ENCODE measurements around the gene FTCDNL1.

FTCDNL1 gene

DNA sequence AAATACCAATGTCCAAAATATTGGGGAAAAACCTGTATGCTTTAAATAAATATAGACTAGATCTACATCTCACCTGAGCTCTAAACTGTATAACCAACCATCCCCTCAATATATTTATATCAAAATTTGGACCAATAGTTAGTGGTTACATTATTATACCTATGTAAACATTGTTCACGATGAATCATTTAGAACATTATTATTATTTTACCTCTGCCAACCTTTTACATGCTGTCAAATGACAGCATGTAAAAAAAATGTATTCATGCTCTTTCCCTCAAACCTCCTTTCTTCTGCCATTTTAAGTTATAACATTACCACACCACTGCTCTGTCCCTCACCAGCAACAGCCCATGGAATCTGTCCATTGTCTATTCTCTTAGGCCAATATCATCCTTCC lies 9.6 kb downstream of the FTCDNL1 start:
- no peak for DNase-seq

GRCh38 chr2:199838399-199838798 lies 12.6 kb downstream of the FTCDNL1 start:
- DNase-seq: no peak

DNA sequence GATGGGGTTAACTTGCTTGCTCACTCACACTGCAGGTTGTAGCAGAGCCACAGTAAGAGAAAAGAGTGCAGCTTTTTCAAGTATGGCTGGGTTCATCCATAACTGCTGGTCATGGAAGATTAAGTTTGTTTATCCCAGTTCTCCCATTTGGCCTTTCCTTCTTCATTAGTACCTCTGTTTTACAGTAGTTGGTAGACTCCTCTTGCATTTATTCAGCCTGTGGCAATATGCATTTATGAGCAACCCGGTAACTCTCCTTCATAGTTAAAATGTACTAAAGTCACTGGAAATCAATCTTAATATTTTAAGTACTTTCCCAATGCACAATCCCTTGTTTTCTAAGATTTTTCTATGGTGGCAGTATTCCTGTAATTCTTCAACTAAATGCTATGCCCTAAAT lies 14.0 kb downstream of the FTCDNL1 start:
- DNase-seq: no peak

GRCh38 chr2:199833525-199833924 lies 17.5 kb downstream of the FTCDNL1 start:
- no peak for DNase-seq

DNA sequence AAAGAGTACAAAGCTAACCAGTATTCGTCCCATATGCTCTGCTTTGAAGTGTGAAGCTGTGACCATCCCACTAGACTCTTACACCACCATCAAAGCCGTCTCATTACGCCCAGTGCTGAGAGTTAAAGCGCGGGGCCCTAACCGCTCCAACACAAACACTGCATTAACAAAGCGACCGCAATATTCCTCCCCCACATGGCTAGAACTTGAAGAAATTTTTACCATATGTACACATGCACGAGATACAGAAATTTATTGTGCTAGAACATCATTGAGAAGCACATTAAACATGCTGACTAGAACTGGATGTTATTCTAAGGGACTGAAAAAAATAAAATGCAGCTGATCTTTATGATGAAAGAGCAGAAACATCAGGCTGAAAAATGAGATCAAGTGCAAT lies 20.5 kb downstream of the FTCDNL1 start:
- DNase-seq: no peak

- DNase-seq: no peak
Observed at GRCh38 chr2:199829628-199830027, 21.4 kb downstream of the FTCDNL1 start.

DNA sequence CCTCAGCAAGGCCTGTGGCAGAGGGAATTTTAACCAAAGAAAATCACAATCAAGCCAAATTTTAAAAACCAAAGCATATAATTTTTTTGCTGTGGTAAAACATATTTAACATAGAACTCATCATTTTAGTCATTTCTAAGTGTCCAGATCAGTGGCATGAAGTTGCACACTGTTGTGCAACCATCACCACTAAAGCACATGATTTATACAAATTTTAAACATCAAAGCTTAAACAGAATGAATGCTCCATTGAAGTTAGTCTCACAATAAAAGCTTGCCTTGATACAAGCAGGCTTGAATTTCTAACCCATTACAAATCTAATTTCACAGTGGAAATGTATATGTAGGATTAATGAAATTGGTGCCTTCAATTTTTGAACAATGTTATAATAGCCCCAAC lies 31.2 kb downstream of the FTCDNL1 start:
- DNase-seq: no peak

DNA sequence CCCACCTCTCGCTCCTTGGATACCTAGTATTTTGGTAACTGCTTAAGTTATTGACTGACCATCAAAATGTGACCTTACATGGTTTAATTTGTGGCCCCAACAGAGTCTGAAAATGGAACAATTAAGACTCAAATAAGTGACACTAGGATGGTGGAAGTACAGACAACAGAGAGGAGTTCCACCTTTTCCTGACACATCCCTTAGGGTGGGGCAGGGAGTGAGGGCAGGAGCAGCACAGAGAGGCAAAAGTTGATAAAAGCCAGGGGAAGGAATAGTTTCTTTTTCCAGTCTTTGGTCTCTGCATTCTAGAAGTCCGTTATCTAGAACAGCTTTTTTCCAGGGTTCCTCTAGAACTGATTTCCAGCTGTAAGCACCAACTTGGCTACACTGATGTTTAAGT lies 32.2 kb downstream of the FTCDNL1 start:
- no peak for DNase-seq

DNA sequence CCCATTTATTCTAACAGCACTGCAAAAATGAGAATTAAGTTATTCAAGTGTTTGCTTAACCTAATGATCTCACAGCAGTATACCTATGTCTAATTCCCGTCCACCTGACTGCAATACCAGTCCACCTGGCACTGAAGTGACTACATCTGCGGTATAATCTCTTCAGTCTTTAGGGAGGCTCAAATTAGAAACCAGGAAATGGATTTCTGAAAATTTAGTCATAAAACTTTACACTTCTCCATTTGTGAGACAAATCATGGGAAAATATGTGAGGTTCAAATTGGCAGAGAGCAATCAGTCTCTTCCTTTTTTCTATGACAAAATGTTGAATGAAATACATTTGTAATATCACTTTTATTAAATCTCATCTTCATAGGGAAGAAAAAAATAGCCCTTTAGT lies 33.0 kb downstream of the FTCDNL1 start:
- no peak for DNase-seq

GRCh38 chr2:199814817-199815211 lies 36.2 kb downstream of the FTCDNL1 start:
- DNase-seq: no peak

GRCh38 chr2:199814101-199814816 lies 36.7 kb downstream of the FTCDNL1 start:
- DNase-seq: no peak

DNA sequence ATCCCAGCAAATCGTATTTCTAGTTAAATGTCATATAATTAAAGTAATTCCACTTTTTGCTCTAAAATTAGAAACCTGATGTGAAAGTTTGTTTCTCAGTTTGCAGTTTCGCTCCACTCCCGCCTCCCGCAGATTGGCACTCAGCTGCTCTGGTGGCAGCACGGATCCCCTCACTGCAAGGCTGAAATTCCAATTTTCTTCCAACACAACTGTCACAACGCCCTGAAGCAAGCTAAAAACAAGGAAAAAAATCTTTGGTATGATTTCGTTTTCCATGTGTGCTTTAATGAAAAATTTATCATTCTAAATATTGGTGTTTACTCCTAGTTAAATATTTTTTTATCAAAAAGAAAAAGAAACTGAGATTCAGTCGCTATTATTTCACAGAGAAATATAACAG lies 38.5 kb downstream of the FTCDNL1 start:
- DNase-seq: no peak

- no peak for DNase-seq
Observed at GRCh38 chr2:199811346-199811745, 39.6 kb downstream of the FTCDNL1 start.

GRCh38 chr2:199810422-199811171 lies 40.4 kb downstream of the FTCDNL1 start:
- DNase-seq: no peak

- DNase-seq: no peak
Observed at GRCh38 chr2:199807966-199808365, 43.0 kb downstream of the FTCDNL1 start.

DNA sequence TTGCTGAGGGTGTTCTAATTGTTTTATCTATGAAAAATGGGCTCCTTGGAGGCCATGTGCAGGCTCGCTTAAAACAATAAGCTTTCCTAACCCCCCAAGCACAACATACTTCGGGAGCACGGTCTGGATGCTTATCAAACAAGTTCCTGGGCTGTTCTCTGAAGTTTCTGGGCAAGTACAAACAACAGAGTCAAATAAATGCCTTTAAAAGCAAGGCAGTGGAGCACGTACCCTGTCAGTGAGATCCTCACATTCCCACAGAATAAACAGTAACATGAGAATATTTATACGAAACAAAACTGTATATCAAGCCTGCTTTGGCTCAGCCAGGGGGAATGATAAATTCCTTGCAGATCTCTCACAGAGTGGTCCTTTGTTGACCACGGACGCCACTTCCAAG lies 44.8 kb downstream of the FTCDNL1 start:
- DNase-seq: no peak

DNA sequence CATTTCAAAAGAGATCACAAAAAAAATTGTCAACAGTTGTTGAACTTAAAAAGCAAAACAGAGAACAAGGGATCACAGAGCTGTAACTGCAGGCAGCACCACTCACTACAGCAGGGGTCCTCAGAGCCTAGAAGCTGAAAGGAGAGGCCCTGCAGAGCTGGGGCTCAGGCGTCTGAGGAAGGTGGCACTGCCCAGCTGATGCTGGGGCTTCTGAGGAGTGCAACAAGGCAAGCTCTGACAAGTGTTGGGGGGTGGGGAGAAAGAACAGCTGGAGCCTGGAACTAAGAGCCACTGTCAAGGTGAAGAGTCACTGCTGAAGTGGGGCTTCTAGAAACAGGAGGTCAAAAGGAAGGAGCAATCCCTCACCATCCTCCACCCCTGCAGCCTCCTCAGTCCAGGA lies 46.2 kb downstream of the FTCDNL1 start:
- no peak for DNase-seq

DNA sequence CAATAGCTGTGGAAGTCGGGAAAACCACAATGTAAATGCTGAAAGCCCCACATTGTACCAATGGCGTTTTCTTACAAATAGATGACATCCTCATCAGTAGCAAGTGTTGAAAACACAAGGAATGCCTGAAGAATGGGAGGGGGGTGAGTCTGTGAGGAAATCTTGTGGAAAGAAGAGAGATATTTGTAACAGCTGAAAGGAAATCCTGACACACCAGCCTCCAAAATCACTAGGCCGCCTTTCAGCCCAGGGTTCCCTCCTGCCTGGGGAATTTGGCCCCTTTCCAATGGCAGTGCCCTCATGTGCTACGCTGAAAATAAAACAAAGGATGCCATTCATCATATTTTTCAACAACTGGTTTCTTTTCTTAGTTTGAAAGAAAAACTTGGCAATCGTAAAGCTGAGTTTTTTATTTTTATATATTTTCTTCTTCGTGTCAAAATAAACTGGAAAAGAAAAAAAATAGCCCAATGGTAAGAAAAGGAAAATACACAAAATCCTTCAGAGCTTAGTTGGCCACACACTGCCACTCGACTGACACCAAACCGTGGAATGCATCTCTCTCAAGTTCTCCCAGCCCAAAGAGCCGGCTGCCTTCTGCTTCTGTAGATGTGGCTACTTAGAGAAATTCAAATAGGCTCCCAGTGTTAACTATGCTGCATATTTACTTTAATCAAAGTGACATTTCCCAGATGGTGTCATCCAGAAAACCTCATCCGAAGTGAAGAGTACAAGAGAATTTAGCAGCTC lies 52.0 kb downstream of the FTCDNL1 start:
- no peak for DNase-seq

- DNase-seq: no peak
Observed at GRCh38 chr2:199797431-199798403, 53.3 kb downstream of the FTCDNL1 start.

DNA sequence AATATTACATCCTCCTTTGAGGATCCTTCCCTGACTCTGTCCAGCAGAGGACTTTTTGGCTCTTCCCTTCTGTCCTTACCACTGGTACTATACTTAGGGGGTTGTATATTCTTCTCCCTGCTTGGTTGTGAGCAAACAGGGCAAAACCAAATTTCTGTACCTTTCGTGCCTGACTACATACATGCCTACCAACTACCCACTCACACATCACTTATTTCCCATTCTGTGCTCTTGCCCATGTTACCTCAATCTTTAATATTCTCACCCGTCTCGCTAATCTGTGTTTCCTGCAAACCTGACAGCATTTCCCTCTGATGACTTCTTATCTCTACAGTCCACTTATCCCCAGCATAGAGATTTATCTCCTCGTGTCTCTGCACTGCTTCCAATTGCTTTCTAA lies 58.6 kb downstream of the FTCDNL1 start:
- no peak for DNase-seq

- no peak for DNase-seq
Observed at GRCh38 chr2:199791326-199791725, 59.7 kb downstream of the FTCDNL1 start.

- no peak for DNase-seq
Observed at GRCh38 chr2:199784512-199784911, 66.5 kb downstream of the FTCDNL1 start.

DNA sequence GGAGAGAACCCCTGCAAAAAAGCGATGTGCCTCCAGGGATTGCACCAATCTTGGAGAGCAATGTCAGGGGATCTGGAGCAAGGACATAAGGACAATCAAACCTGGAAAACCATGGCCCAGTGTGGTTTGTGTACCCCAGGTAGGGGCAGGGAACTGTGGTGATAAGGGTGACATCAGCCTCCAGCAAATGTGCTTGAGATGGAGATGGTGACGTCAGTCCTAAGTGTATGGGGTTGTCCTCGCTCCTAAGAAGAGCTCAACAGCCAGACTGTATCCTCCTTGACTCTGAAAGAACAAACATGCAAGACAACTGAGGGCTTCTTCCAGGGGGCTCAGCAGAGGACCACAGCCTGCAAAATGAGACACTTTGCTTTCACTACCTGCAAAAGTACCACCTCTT lies 71.4 kb downstream of the FTCDNL1 start:
- DNase-seq: no peak

Measured in activated CD4-positive, alpha-beta T cell treated with anti-CD3 and anti-CD28 coated beads for 4 hours (primary cell).